ENCODE results near the gene LRPPRC. TPM values are rescaled to one million over a fixed set of nuclear protein-coding genes. Genes with fewer than 3 reads are reported as not detected.

LRPPRC gene
- total and polyA plus RNA-seq, 2 donors from 2014 or later: 66.2 to 71.3 TPM

GRCh38 chr2:43882312-43882711 lies 113.5 kb downstream of the LRPPRC start:
- Histone ChIP-seq H3K27ac (ENCODE audit: low read depth in 2 of 2, low read length in 2 of 2) (no peak overlapping the region), H3K9me3 (ENCODE audit: control insufficient read depth in 2 of 3, insufficient read depth in 1 of 3, low read length in 3 of 3) (no peaks in the 10 kb centered on the region), H3K27me3 (ENCODE audit: control insufficient read depth, insufficient read depth, low read length) (no peaks in the 10 kb centered on the region), H3K4me1 (ENCODE audit: control insufficient read depth in 2 of 3, insufficient read depth in 2 of 3, low read depth in 1 of 3, low read length in 3 of 3) (peaks cover 0 to 8% (median 4%) of the 10 kb centered on the region in 3 donors), H3K4me3 (ENCODE audit: low read length in 3 of 3) (no peak overlapping the region), H3K9ac (ENCODE audit: low read length in 3 of 3) (peak overlapping the region in 1 of 3 donors; percentile 6), H3K36me3 (ENCODE audit: control insufficient read depth in 2 of 3, insufficient read depth in 3 of 3, low read length in 3 of 3) (peaks cover 0 to 2% (median 0%) of the 10 kb centered on the region in 3 donors)
- intact Hi-C loops (cut with DNase I): no loop called here
- TF ChIP-seq CTCF (IDR thresholded peaks at IDR 0.05; ENCODE audit: borderline replicate concordance, extremely low read depth, insufficient read depth): no peak
- no peak for DNase-seq
- FAIRE-seq: no peak

GRCh38 chr2:43880952-43881351 lies 114.8 kb downstream of the LRPPRC start:
- Histone ChIP-seq H3K4me1 (ENCODE audit: control insufficient read depth in 2 of 3, insufficient read depth in 2 of 3, low read depth in 1 of 3, low read length in 3 of 3) (peaks cover 0 to 8% (median 4%) of the 10 kb centered on the region in 3 donors), H3K9me3 (ENCODE audit: control insufficient read depth in 2 of 3, insufficient read depth in 1 of 3, low read length in 3 of 3) (no peaks in the 10 kb centered on the region), H3K36me3 (ENCODE audit: control insufficient read depth in 2 of 3, insufficient read depth in 3 of 3, low read length in 3 of 3) (no peaks in the 10 kb centered on the region), H3K9ac (ENCODE audit: low read length in 3 of 3) (no peak overlapping the region), H3K27me3 (ENCODE audit: control insufficient read depth, insufficient read depth, low read length) (no peaks in the 10 kb centered on the region), H3K27ac (ENCODE audit: low read depth in 2 of 2, low read length in 2 of 2) (no peak overlapping the region), H3K4me3 (ENCODE audit: low read length in 3 of 3) (no peak overlapping the region)
- TF ChIP-seq CTCF (IDR thresholded peaks at IDR 0.05; ENCODE audit: borderline replicate concordance, extremely low read depth, insufficient read depth): no peak
- FAIRE-seq (no peak), DNase-seq (no peak)
- intact Hi-C loops (cut with DNase I): no loop called here

GRCh38 chr2:43880471-43880870 lies 115.3 kb downstream of the LRPPRC start:
- FAIRE-seq: no peak
- H3K27ac ChIP-seq (ENCODE audit: low read depth in 2 of 2, low read length in 2 of 2): no peak overlapping the region
- H3K4me1 ChIP-seq (ENCODE audit: control insufficient read depth in 2 of 3, insufficient read depth in 2 of 3, low read depth in 1 of 3, low read length in 3 of 3): peaks cover 0 to 8% (median 4%) of the 10 kb centered on the region in 3 donors
- DNase-seq: no peak
- H3K27me3 ChIP-seq (ENCODE audit: control insufficient read depth, insufficient read depth, low read length): no peaks in the 10 kb centered on the region
- intact Hi-C loops (cut with DNase I): no loop called here
- no peaks in the 10 kb centered on the region for H3K36me3 ChIP-seq (ENCODE audit: control insufficient read depth in 2 of 3, insufficient read depth in 3 of 3, low read length in 3 of 3)
- H3K9me3 ChIP-seq (ENCODE audit: control insufficient read depth in 2 of 3, insufficient read depth in 1 of 3, low read length in 3 of 3): no peaks in the 10 kb centered on the region
- no peak overlapping the region for H3K4me3 ChIP-seq (ENCODE audit: low read length in 3 of 3)
- H3K9ac ChIP-seq (ENCODE audit: low read length in 3 of 3): no peak overlapping the region
- TF ChIP-seq CTCF (IDR thresholded peaks at IDR 0.05; ENCODE audit: borderline replicate concordance, extremely low read depth, insufficient read depth): no peak

DNA sequence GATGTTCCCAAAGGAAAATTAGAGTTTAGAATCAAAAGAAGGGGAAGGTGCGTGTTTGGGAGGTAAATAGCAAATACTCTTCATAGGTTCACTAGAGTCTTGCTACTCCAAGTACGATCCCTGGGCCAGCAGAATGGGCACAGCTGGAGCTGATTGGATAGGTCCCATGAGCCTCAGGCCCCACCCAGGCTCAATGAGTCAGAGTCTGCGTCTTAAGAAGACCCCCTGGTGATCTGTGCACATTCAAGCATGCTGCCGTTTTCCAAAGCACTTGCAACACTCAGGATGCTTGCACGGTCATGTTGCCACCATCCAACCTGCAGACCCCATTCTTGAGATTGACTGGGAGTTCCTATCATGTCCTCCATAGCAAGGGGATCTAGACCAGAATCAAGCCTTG lies 116.5 kb downstream of the LRPPRC start:
- Histone ChIP-seq H3K27ac (ENCODE audit: low read depth in 2 of 2, low read length in 2 of 2) (no peak overlapping the region), H3K4me1 (ENCODE audit: control insufficient read depth in 2 of 3, insufficient read depth in 2 of 3, low read depth in 1 of 3, low read length in 3 of 3) (peaks cover 0 to 4% (median 0%) of the 10 kb centered on the region in 3 donors), H3K9me3 (ENCODE audit: control insufficient read depth in 2 of 3, insufficient read depth in 1 of 3, low read length in 3 of 3) (no peaks in the 10 kb centered on the region), H3K9ac (ENCODE audit: low read length in 3 of 3) (no peak overlapping the region), H3K36me3 (ENCODE audit: control insufficient read depth in 2 of 3, insufficient read depth in 3 of 3, low read length in 3 of 3) (no peaks in the 10 kb centered on the region), H3K27me3 (ENCODE audit: control insufficient read depth, insufficient read depth, low read length) (no peaks in the 10 kb centered on the region), H3K4me3 (ENCODE audit: low read length in 3 of 3) (no peak overlapping the region)
- FAIRE-seq (no peak), DNase-seq (no peak)
- TF ChIP-seq CTCF (IDR thresholded peaks at IDR 0.05; ENCODE audit: borderline replicate concordance, extremely low read depth, insufficient read depth): no peak
- intact Hi-C loops (cut with DNase I): no loop called here

Data from kidney (tissue), 14 donors.